Measurements from ENCODE around the gene DPP10. TPM values are rescaled to one million over a fixed set of nuclear protein-coding genes. Genes with fewer than 3 reads are reported as not detected.

Gene DPP10
- total and polyA plus RNA-seq, 4 donors = 0.08 to 5.0 (median 0.27) TPM

- ATAC-seq (ENCODE audit: insufficient read depth, low FRiP score) (no peak), DNase-seq (peak in 1 of 3 donors; percentile 9)
- Histone ChIP-seq H3K27ac (ENCODE audit: low read depth in 1 of 2, low read length in 1 of 2) (no peak overlapping the region), H3K36me3 (ENCODE audit: control insufficient read depth in 4 of 4, insufficient read depth in 4 of 4, low read length in 4 of 4) (no peaks in the 10 kb centered on the region), H3K4me1 (ENCODE audit: control insufficient read depth in 5 of 5, insufficient read depth in 5 of 5, low read length in 5 of 5) (no peaks in the 10 kb centered on the region), H3K9me3 (ENCODE audit: control insufficient read depth in 4 of 4, insufficient read depth in 3 of 4, low read length in 3 of 4) (no peaks in the 10 kb centered on the region), H3K9ac (ENCODE audit: insufficient read depth in 1 of 2, low read length in 2 of 2) (no peak overlapping the region), H3K4me3 (no peak overlapping the region), H3K27me3 (ENCODE audit: control insufficient read depth in 3 of 3, insufficient read depth in 3 of 3, low read length in 2 of 3) (no peaks in the 10 kb centered on the region)
- 76 to 83% methylated on average over 4 of the region's 4 CpGs for WGBS, 2 donors
- no peak for TF ChIP-seq CTCF (IDR thresholded peaks at IDR 0.05; ENCODE audit: control extremely low read depth, extremely low read depth)
Measured at GRCh38 chr2:114499101-114499500, 56.7 kb downstream of the DPP10 start.

GRCh38 chr2:114507744-114508143 is 65.3 kb downstream of the DPP10 start:
- peaks cover 0 to 4% (median 0%) of the 10 kb centered on the region in 5 donors for H3K4me1 ChIP-seq (ENCODE audit: control insufficient read depth in 5 of 5, insufficient read depth in 5 of 5, low read length in 5 of 5)
- H3K27ac ChIP-seq (ENCODE audit: low read depth in 1 of 2, low read length in 1 of 2) = no peak overlapping the region
- H3K36me3 ChIP-seq (ENCODE audit: control insufficient read depth in 4 of 4, insufficient read depth in 4 of 4, low read length in 4 of 4) = no peaks in the 10 kb centered on the region
- peaks cover 0 to 3% (median under 1%) of the 10 kb centered on the region in 4 donors for H3K9me3 ChIP-seq (ENCODE audit: control insufficient read depth in 4 of 4, insufficient read depth in 3 of 4, low read length in 3 of 4)
- ATAC-seq (ENCODE audit: insufficient read depth, low FRiP score) (no peak), DNase-seq (no peak)
- H3K9ac ChIP-seq (ENCODE audit: insufficient read depth in 1 of 2, low read length in 2 of 2) = no peak overlapping the region
- H3K27me3 ChIP-seq (ENCODE audit: control insufficient read depth in 3 of 3, insufficient read depth in 3 of 3, low read length in 2 of 3) = no peaks in the 10 kb centered on the region
- H3K4me3 ChIP-seq = no peak overlapping the region
- no peak for TF ChIP-seq CTCF (IDR thresholded peaks at IDR 0.05; ENCODE audit: control extremely low read depth, extremely low read depth)

GRCh38 chr2:114515882-114516281 is 73.4 kb downstream of the DPP10 start:
- H3K36me3 ChIP-seq (ENCODE audit: control insufficient read depth in 4 of 4, insufficient read depth in 4 of 4, low read length in 4 of 4) = no peaks in the 10 kb centered on the region
- ATAC-seq (ENCODE audit: insufficient read depth, low FRiP score) (no peak), DNase-seq (no peak)
- no peak overlapping the region for H3K4me3 ChIP-seq
- no peak overlapping the region for H3K27ac ChIP-seq (ENCODE audit: low read depth in 1 of 2, low read length in 1 of 2)
- H3K9ac ChIP-seq (ENCODE audit: insufficient read depth in 1 of 2, low read length in 2 of 2) = no peak overlapping the region
- no peak for TF ChIP-seq CTCF (IDR thresholded peaks at IDR 0.05; ENCODE audit: control extremely low read depth, extremely low read depth)
- 84 to 85% methylated on average over 3 of the region's 3 CpGs for WGBS, 2 donors
- H3K9me3 ChIP-seq (ENCODE audit: control insufficient read depth in 4 of 4, insufficient read depth in 3 of 4, low read length in 3 of 4) = no peaks in the 10 kb centered on the region
- no peaks in the 10 kb centered on the region for H3K27me3 ChIP-seq (ENCODE audit: control insufficient read depth in 3 of 3, insufficient read depth in 3 of 3, low read length in 2 of 3)
- H3K4me1 ChIP-seq (ENCODE audit: control insufficient read depth in 5 of 5, insufficient read depth in 5 of 5, low read length in 5 of 5) = no peaks in the 10 kb centered on the region

- H3K9ac ChIP-seq (ENCODE audit: insufficient read depth in 1 of 2, low read length in 2 of 2) = no peak overlapping the region
- no peak overlapping the region for H3K27ac ChIP-seq (ENCODE audit: low read depth in 1 of 2, low read length in 1 of 2)
- no peak for TF ChIP-seq CTCF (IDR thresholded peaks at IDR 0.05; ENCODE audit: control extremely low read depth, extremely low read depth)
- no peaks in the 10 kb centered on the region for H3K27me3 ChIP-seq (ENCODE audit: control insufficient read depth in 3 of 3, insufficient read depth in 3 of 3, low read length in 2 of 3)
- WGBS, 2 donors = 88 to 93% methylated on average over 5 of the region's 5 CpGs
- ATAC-seq (ENCODE audit: insufficient read depth, low FRiP score) = no peak
- no peak overlapping the region for H3K4me3 ChIP-seq
- no peaks in the 10 kb centered on the region for H3K9me3 ChIP-seq (ENCODE audit: control insufficient read depth in 4 of 4, insufficient read depth in 3 of 4, low read length in 3 of 4)
- H3K4me1 ChIP-seq (ENCODE audit: control insufficient read depth in 5 of 5, insufficient read depth in 5 of 5, low read length in 5 of 5) = no peaks in the 10 kb centered on the region
- DNase-seq = no peak
- H3K36me3 ChIP-seq (ENCODE audit: control insufficient read depth in 4 of 4, insufficient read depth in 4 of 4, low read length in 4 of 4) = no peaks in the 10 kb centered on the region
Measured at GRCh38 chr2:114517580-114517979, 75.1 kb downstream of the DPP10 start.

Measured in lung (tissue), 12 donors.